ENCODE results near the gene ATF1. TPM values are rescaled to one million over a fixed set of nuclear protein-coding genes. Genes with fewer than 3 reads are reported as not detected.
A peak's percentile ranks its signal among the peaks of the same experiment; 100 is the strongest.

Gene ATF1
- total RNA-seq (2014; rRNA removed; shearing (Covaris generic)), result 26.5 and 37.2 TPM in 2 replicates

DNA sequence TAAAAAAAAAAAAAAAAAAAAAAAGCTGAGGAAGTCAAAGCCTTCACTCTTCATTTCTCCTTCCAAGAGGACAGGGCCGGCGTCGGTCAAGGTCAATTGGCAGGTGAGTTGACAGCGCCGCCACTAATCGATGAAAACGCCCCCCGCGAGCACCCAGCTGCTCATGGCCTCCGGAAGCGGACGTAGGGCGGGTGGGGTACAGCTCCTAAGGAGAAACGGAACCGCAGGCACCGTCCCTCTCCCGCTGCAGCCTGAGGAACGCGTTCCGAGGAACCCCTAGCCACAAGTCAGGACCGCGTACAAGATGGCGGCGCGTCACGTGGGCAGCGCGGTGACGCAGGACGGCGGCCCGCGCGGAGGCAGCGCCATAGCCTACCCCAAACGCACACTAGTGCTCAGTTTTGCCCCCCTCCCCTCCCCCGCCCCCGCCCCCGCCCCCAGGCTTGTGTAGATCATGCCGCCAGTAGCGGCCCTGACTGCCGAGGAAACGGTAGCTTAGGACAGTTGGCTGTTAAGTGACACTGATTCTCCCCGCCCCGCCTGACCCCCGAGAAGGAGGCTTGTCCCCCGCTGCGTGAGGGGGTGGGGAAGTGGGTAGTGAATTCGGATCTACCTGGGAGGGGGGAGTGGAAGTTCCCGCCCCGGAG lies at the start of gene ATF1:
TSS of gene ATF1 (plus strand) at position 463 of the 647 bp plus-strand sequence. CDS start 16,045 bp downstream, outside the sequence.
- peak; percentile 96 for DNase-seq
- H3K27me3 ChIP-seq (ENCODE audit: control insufficient read depth, insufficient read depth, low read length), result no peaks in the 10 kb centered on the region
- no peaks in the 10 kb centered on the region for H3K36me3 ChIP-seq (replicated peaks; ENCODE audit: control insufficient read depth, insufficient read depth, low read length)
- H3K4me3 ChIP-seq (ENCODE audit: insufficient read depth, low read depth, low read length), result peak within 1 kb of the TSS; percentile 87

DNA sequence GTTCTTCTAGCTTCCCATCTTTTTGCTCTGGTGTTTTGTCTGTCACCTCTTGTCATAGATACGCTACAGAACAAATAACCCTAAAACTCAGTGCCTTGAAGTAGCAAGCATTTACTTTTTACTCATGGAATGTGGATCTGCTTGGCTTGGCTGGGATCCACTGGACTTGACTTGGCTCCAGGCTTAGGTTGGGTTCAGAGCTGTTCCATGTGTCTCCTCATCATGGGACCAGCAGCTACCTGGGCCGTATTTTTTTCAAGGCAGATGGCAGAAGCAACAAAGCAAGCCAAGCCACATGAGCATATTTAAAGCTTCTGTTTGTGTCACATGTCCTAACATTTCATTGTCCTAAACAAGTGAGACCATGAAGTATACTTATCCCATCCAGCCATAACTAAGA lies 48.7 kb upstream of the ATF1 start:
- Histone ChIP-seq H3K4me3 (ENCODE audit: insufficient read depth, low read depth, low read length) (no peak overlapping the region), H3K27me3 (ENCODE audit: control insufficient read depth, insufficient read depth, low read length) (no peaks in the 10 kb centered on the region), H3K36me3 (replicated peaks; ENCODE audit: control insufficient read depth, insufficient read depth, low read length) (peaks cover 3% of the 10 kb centered on the region)
- DNase-seq, result no peak

DNA sequence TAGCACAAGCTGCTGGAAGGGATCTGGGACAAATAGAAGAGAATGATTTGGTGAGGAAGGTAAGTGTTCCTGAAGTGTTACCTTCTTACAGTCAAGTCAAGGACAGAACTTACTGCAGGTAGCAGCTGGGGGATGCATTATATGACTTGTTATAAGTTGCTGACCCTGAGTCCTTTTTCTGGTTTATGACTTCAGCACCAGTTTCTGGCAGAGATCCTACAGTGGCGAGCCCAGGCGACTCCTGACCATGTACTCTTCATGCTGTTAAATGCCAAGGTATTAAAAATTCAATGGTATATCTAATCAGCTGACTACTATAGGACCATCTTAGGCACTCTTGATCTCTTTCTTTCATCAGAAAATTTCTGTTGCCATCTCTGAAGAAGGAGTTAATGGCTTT lies 45.1 kb upstream of the ATF1 start:
- no peak overlapping the region for H3K4me3 ChIP-seq (ENCODE audit: insufficient read depth, low read depth, low read length)
- H3K27me3 ChIP-seq (ENCODE audit: control insufficient read depth, insufficient read depth, low read length), result no peaks in the 10 kb centered on the region
- DNase-seq, result no peak
- H3K36me3 ChIP-seq (replicated peaks; ENCODE audit: control insufficient read depth, insufficient read depth, low read length), result peaks cover 15% of the 10 kb centered on the region

DNA sequence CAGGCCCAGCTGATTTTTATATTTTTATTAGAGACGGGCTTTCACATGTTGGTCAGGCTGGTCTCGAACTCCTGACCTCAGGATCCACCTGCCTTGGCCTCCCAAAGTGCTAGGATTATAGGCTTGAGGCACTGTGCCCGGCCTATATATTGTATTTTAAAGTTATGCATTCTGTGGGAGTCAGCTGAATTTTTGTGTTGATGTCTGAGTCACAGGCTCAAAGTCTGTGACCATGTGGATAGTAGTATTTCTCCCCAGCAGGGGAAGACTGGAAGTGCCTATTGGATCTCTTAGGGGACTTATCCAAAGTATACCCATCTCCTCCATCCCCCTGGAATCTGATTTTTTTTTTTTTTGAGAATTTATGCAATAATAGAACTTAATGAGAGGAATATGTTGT lies 43.8 kb upstream of the ATF1 start:
- DNase-seq, result no peak
- Histone ChIP-seq H3K36me3 (replicated peaks; ENCODE audit: control insufficient read depth, insufficient read depth, low read length) (peaks cover 24% of the 10 kb centered on the region), H3K27me3 (ENCODE audit: control insufficient read depth, insufficient read depth, low read length) (no peaks in the 10 kb centered on the region), H3K4me3 (ENCODE audit: insufficient read depth, low read depth, low read length) (no peak overlapping the region)

DNA sequence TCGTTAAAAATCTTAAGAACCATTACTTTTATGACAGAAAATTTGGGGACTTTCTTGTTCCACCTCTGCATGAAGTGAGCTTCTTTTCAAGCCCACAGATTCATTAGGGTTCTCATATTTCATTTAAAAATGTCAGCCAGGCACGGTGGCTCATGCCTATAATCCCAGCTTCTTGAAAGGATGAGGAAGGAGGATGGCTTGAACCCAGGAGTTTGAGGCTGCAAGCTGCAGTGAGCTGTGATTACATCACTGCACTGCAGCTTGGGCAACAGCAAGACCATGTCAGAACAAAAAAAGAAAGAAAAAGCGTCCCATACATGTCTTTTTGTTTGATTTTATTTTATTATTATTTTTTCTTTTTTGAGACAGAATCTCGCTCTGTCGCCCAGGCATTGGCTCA lies 43.4 kb upstream of the ATF1 start:
- no peaks in the 10 kb centered on the region for H3K27me3 ChIP-seq (ENCODE audit: control insufficient read depth, insufficient read depth, low read length)
- DNase-seq, result no peak
- H3K36me3 ChIP-seq (replicated peaks; ENCODE audit: control insufficient read depth, insufficient read depth, low read length), result peaks cover 25% of the 10 kb centered on the region
- no peak overlapping the region for H3K4me3 ChIP-seq (ENCODE audit: insufficient read depth, low read depth, low read length)

DNA sequence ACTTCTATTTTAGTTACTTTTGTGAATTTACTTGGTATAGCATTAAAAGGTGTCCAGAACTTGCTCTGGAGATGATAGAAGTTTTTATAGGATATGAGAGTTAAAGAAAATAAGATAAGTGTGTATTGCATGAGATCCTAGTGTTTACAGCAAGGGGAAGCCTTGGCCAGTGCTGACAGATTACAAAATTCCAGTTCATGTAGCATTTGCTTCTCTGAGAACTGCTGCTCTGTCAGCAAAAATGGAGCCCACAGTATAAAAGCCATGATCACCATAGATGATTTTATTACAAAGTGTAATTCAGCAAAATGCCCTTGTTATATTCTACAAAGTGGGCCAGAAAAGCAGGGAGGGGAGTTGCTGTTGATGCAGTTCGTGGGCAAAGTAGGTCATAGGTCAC lies 40.0 kb upstream of the ATF1 start:
- DNase-seq, result no peak
- Histone ChIP-seq H3K27me3 (ENCODE audit: control insufficient read depth, insufficient read depth, low read length) (no peaks in the 10 kb centered on the region), H3K36me3 (replicated peaks; ENCODE audit: control insufficient read depth, insufficient read depth, low read length) (peaks cover 33% of the 10 kb centered on the region), H3K4me3 (ENCODE audit: insufficient read depth, low read depth, low read length) (no peak overlapping the region)

DNA sequence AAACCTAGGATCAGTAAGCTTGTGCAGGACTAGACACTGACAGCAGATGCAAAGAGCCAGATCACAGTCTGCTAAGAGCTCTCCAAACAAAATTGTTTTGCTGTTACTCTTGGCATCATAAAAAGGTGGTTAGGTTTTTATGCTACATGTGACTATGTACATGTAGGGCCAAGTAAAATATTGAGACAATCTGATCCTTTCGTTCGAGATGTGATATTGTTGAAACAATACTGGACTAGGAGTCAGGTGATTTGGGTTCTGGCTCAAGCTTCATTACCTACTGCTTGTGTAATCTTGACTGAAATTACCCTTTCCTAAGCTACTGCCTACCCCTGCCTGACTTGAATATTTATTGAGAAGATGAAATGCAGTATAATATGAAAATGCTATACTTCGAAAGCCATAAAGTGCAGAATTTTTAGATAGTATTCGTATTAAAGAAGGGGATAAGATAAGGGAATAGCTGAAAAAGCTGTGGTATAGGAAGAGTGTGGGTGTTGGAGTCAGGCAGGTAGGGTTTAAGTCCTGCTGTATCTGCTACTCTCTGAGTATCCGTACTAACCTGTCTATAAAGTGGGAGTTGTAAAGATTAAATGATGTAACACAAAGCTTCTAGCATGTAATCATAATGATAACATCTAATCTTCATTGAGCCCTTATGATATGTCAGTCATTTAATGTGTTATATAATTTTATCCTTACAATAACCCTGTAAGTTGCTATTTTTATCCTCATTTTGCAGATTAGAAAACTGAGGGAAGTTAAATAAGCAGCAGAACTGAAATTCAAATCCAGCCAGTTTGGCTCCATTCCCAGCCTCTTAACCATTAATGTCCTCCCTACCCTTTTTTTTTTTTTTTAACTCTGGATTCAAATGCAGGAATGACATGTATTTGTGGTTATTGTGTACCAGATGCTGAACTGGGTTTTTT lies 38.6 kb upstream of the ATF1 start:
- no peak for DNase-seq
- Histone ChIP-seq H3K27me3 (ENCODE audit: control insufficient read depth, insufficient read depth, low read length) (no peaks in the 10 kb centered on the region), H3K36me3 (replicated peaks; ENCODE audit: control insufficient read depth, insufficient read depth, low read length) (peaks cover 34% of the 10 kb centered on the region), H3K4me3 (ENCODE audit: insufficient read depth, low read depth, low read length) (no peak overlapping the region)

DNA sequence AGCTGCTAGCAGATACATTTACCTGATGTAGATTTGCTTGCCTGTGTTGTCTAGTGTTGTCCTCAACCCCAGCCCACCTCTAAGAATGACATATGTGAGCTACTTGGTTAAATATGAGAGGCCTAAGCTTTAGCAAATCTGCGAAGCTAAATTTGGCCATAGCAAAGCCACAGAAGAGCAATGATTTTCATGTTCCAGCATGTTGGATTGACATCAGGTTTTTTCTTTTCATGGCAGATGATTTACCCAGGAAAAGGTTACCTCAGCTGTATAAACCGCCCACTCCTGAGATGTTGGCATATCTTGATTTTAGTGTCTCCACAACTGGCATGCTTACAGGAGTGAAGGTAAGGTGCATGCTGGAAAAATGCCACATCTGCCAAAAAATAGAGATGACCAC lies 36.4 kb upstream of the ATF1 start:
- no peak for DNase-seq
- Histone ChIP-seq H3K36me3 (replicated peaks; ENCODE audit: control insufficient read depth, insufficient read depth, low read length) (peaks cover 33% of the 10 kb centered on the region), H3K4me3 (ENCODE audit: insufficient read depth, low read depth, low read length) (no peak overlapping the region), H3K27me3 (ENCODE audit: control insufficient read depth, insufficient read depth, low read length) (no peaks in the 10 kb centered on the region)

DNA sequence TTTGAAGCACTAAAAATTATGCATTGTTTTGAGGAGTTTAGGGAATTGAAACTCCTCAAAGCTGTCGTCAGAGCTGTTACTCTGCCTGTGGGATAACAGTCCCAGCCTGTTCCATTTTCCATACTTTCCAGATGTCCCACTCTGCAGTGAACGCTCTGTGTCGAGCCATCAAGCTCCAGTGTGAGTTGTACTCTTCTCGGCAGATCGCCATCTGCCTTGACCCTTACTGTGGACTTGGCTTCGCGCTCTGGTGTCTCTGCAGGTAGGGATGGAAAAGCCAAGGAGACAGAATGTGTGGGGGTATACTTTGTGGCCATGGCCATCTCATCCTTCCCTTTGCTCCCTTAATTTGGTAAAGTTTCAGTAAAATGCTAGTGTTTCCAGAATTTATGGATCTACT lies 35.5 kb upstream of the ATF1 start:
- Histone ChIP-seq H3K4me3 (ENCODE audit: insufficient read depth, low read depth, low read length) (no peak overlapping the region), H3K27me3 (ENCODE audit: control insufficient read depth, insufficient read depth, low read length) (no peaks in the 10 kb centered on the region), H3K36me3 (replicated peaks; ENCODE audit: control insufficient read depth, insufficient read depth, low read length) (peaks cover 30% of the 10 kb centered on the region)
- DNase-seq, result no peak

DNA sequence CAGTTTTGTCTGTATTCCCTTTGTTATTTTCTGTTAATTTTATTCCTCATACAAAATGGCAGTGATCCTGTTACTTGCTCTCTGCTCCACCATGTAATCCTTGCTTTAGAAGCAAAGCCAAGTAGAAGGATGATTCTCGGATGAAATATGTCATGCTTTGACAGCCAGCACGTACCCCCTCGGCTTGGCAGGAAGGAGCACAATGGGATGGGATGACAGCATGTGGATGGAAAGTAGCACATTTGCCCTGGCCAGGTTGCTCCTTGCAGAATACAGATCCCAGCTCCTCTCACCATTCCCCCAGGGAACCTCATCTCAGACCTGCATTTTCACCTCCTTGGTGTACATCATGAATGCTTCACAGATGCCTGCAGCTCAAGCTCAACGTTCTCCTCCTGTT lies 35.1 kb upstream of the ATF1 start:
- Histone ChIP-seq H3K36me3 (replicated peaks; ENCODE audit: control insufficient read depth, insufficient read depth, low read length) (peaks cover 27% of the 10 kb centered on the region), H3K4me3 (ENCODE audit: insufficient read depth, low read depth, low read length) (no peak overlapping the region), H3K27me3 (ENCODE audit: control insufficient read depth, insufficient read depth, low read length) (no peaks in the 10 kb centered on the region)
- DNase-seq, result no peak

DNA sequence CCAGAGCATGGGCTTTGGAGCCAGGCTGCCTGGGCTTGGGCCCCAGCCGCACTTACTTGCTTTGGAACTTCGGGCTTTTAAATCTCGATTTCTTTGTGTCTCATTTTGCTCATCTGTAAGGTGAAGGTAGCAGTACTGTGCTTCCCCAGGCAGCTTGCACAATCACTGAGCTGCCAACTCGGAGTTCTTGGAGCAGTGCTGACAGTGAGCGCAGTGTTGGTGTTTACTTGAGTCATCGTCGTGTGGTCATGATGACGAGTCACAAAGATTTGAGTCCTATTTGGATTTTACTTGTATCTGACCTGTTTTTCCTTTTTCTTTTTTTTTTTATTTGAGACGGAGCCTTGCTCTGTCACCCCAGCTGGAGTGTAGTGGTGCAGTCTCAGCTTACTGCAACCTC lies 31.3 kb upstream of the ATF1 start:
- Histone ChIP-seq H3K27me3 (ENCODE audit: control insufficient read depth, insufficient read depth, low read length) (no peaks in the 10 kb centered on the region), H3K4me3 (ENCODE audit: insufficient read depth, low read depth, low read length) (no peak overlapping the region), H3K36me3 (replicated peaks; ENCODE audit: control insufficient read depth, insufficient read depth, low read length) (peaks cover 16% of the 10 kb centered on the region)
- no peak for DNase-seq

DNA sequence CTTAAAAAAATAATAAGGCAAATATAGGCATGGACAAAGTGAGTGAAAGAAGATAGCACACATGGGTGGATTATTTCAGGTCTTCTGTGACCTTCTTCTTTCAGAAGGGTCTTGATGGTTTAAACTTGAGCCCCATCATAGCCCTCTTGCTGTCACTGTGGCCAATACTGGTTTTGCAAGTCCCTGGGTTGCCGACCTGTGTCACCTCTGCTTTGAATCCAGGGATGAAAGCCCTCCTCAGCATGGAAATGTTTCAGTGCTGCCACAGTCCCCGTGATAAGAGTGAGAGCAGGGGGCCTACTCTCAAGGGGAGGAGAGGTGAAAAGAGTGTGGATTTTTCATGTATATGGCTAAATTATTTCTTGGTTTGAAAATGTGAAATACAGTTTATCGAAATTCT lies 30.2 kb upstream of the ATF1 start:
- H3K27me3 ChIP-seq (ENCODE audit: control insufficient read depth, insufficient read depth, low read length), result no peaks in the 10 kb centered on the region
- no peak for DNase-seq
- peaks cover 12% of the 10 kb centered on the region for H3K36me3 ChIP-seq (replicated peaks; ENCODE audit: control insufficient read depth, insufficient read depth, low read length)
- no peak overlapping the region for H3K4me3 ChIP-seq (ENCODE audit: insufficient read depth, low read depth, low read length)

DNA sequence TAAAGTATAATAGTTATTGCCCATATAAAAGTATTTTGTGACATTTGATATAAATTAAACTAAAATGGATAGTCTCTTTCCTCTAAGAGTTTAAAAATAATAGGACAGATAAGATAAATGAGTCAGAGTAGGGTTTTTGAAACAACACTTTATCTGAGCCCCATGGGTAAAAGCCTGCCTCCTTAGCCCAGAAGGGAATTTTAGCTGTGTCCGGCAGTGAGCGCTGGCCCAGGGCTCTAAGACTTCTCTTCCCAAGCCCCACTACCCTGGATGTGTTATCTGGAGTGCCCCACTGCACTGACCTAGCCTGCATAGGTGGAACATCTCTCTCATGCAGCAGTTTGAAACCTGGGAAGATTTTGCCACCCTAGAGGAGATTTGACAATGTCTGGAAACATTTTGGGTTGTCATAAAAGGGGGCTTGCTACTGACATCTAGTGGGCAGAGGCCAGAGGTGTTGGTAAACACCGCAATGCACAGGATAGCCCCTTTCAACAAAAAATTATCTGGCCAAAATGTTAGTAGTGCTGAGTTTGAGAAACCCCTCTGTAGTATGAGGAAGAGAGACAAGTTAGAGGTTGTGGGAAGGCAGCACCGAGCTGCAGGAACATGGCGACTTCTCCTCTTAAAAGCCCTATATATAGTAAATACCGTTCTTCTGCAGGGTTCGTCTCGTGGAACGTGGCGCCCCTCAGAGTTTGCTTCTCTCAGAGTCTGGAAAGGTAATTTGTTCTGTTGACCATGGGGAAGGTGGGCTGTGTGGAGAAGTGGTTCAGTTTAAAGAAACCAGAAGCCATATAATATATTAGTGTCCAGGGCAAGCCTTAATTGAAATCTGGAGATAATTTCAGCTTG lies 29.3 kb upstream of the ATF1 start:
- Histone ChIP-seq H3K27me3 (ENCODE audit: control insufficient read depth, insufficient read depth, low read length) (no peaks in the 10 kb centered on the region), H3K36me3 (replicated peaks; ENCODE audit: control insufficient read depth, insufficient read depth, low read length) (peaks cover 14% of the 10 kb centered on the region), H3K4me3 (ENCODE audit: insufficient read depth, low read depth, low read length) (no peak overlapping the region)
- DNase-seq, result peak; percentile 67

DNA sequence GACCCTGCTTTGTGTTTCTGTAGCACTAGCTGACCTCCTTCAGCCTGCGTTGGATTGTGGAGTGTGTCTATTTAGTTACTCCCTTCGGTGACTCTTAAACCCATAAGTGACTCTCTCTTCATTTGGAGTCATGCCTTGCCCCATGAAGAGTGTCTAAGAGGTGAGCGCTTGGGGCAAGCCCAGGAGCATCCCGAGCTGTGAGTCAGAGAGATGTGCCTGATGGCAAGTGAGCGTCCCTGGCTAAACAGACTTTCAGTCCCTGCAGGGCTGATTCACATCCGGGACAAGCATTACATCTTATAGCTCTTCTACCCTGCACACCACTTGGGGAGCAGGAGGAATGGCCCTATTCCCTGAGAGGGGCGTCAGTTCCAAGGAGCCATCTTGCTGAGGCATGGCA lies 24.3 kb upstream of the ATF1 start:
- no peak for DNase-seq
- Histone ChIP-seq H3K36me3 (replicated peaks; ENCODE audit: control insufficient read depth, insufficient read depth, low read length) (peaks cover 28% of the 10 kb centered on the region), H3K4me3 (ENCODE audit: insufficient read depth, low read depth, low read length) (no peak overlapping the region), H3K27me3 (ENCODE audit: control insufficient read depth, insufficient read depth, low read length) (no peaks in the 10 kb centered on the region)

Data from H7 (cell line).